ENCODE measurements around the gene PLAAT1. TPM values are rescaled to one million over a fixed set of nuclear protein-coding genes. Genes with fewer than 3 reads are reported as not detected.

PLAAT1 gene
- total RNA-seq, 1 donor from 2014 or later = 21.2 TPM

DNA sequence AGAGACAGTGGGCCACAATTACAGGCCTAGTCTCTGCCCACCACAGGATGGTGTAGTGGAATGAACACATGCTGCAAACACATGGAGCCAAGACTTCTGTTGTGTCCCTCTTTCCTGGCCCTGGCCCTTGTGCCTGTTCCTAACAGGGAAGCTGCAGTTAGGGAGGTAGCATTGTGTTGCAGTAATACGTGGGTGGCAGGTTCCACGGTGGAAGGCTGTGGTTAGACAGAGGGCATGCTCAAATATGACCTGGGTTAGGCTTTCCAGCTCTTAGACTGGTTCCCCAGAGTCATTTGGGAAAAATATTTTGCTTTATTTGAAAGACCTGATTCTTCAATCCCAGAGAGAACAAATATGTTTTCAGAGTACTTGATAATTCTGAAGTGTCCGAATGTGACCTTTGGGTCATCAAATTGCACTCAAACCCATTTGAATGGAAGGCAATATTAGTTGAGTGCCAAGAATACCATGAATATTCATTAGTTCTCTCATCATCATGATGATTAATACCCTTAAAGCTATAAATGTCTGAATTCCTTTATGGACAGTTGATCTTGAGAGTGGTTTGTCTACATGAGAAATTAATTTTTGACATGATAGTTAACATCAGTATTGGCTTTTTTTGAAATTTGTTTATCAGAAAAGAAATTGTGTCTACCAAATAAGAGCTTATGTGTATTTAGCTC lies 28.5 kb downstream of the PLAAT1 start:
- no peak overlapping the region for H3K4me3 Mint-ChIP-seq (ENCODE audit: unreplicated experiment)

DNA sequence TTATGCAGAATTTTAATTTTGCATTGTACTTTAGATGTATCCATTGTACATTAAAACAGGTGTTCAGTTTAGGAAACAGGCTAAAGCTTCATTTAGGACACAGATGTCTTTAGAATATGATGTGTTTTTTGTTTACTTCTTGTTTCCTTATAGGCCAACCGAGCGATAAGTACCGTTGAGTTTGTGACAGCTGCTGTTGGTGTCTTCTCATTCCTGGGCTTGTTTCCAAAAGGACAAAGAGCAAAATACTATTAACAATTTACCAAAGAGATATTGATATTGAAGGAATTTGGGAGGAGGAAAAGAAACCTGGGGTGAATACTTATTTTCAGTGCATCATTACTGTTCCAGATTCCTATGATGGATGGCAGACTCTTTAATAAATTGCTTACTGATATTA lies 29.4 kb downstream of the PLAAT1 start:
- TF ChIP-seq, protein P1, sequence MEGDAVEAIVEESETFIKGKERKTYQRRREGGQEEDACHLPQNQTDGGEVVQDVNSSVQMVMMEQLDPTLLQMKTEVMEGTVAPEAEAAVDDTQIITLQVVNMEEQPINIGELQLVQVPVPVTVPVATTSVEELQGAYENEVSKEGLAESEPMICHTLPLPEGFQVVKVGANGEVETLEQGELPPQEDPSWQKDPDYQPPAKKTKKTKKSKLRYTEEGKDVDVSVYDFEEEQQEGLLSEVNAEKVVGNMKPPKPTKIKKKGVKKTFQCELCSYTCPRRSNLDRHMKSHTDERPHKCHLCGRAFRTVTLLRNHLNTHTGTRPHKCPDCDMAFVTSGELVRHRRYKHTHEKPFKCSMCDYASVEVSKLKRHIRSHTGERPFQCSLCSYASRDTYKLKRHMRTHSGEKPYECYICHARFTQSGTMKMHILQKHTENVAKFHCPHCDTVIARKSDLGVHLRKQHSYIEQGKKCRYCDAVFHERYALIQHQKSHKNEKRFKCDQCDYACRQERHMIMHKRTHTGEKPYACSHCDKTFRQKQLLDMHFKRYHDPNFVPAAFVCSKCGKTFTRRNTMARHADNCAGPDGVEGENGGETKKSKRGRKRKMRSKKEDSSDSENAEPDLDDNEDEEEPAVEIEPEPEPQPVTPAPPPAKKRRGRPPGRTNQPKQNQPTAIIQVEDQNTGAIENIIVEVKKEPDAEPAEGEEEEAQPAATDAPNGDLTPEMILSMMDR (IDR thresholded peaks at IDR 0.05; ENCODE audit: partially characterized antibody, unreplicated experiment) = no peak
- no peak overlapping the region for H3K27ac Mint-ChIP-seq (ENCODE audit: unreplicated experiment)
- DNase-seq = no peak
- no peaks in the 10 kb centered on the region for H3K9me3 Mint-ChIP-seq (ENCODE audit: unreplicated experiment)
- H3K4me1 Mint-ChIP-seq (ENCODE audit: low read depth, unreplicated experiment) = peaks cover 23% of the 10 kb centered on the region
- peaks cover 7% of the 10 kb centered on the region for H3K36me3 Mint-ChIP-seq (ENCODE audit: unreplicated experiment)
- H3K4me3 Mint-ChIP-seq (ENCODE audit: unreplicated experiment) = no peak overlapping the region
- peaks cover 2% of the 10 kb centered on the region for H3K27me3 Mint-ChIP-seq (ENCODE audit: unreplicated experiment)

More for the DNA sequence above, 28.5 kb downstream of the PLAAT1 start:
- peaks cover 7% of the 10 kb centered on the region for H3K36me3 Mint-ChIP-seq (ENCODE audit: unreplicated experiment)
- peak overlapping the region; percentile 62 for H3K27ac Mint-ChIP-seq (ENCODE audit: unreplicated experiment)
- no peak for DNase-seq
- no peaks in the 10 kb centered on the region for H3K9me3 Mint-ChIP-seq (ENCODE audit: unreplicated experiment)
- H3K4me1 Mint-ChIP-seq (ENCODE audit: low read depth, unreplicated experiment) = peaks cover 23% of the 10 kb centered on the region
- TF ChIP-seq, protein P1 (IDR thresholded peaks at IDR 0.05; ENCODE audit: partially characterized antibody, unreplicated experiment) = no peak
- peaks cover 2% of the 10 kb centered on the region for H3K27me3 Mint-ChIP-seq (ENCODE audit: unreplicated experiment)

DNA sequence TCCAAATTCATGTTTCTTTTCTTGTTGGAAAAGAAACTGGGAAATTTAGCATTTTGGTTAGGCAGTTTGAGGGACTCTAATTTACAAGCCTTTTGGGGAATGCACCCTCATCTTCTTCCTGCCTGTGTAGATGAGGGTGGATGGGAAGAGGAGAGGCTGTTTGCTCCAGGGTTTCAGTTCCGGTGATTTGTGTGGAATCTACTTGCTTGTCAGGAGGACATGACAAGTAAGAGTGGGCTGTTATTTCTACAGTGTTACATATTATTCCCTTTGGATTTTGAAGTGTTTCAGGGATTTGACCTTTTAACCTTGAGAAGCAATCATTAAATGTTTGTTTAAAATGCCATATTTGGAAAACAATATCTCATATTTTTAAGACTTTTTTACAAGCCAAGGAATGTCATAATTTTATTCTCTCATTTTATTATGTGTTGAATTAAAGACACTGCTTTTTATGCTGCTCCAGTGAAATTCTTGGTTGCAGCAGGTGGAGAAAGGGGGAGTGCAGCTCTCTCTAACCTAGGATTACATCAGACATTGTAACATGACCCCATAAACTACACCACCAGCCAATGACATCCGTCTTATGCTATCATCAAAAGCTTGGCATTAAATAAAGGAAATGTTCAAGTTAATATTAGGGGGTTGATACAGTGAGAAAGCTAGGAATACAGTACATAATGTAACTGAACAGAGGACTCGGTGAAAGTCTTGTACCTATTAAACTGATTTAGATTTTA lies 30.2 kb downstream of the PLAAT1 start:
- H3K9me3 Mint-ChIP-seq (ENCODE audit: unreplicated experiment) = no peaks in the 10 kb centered on the region
- peaks cover 2% of the 10 kb centered on the region for H3K27me3 Mint-ChIP-seq (ENCODE audit: unreplicated experiment)
- peak overlapping the region; percentile 81 for H3K27ac Mint-ChIP-seq (ENCODE audit: unreplicated experiment)
- DNase-seq = no peak
- H3K36me3 Mint-ChIP-seq (ENCODE audit: unreplicated experiment) = peaks cover 7% of the 10 kb centered on the region
- peaks cover 23% of the 10 kb centered on the region for H3K4me1 Mint-ChIP-seq (ENCODE audit: low read depth, unreplicated experiment)
- no peak overlapping the region for H3K4me3 Mint-ChIP-seq (ENCODE audit: unreplicated experiment)
- TF ChIP-seq, protein P1 (IDR thresholded peaks at IDR 0.05; ENCODE audit: partially characterized antibody, unreplicated experiment) = no peak

DNA sequence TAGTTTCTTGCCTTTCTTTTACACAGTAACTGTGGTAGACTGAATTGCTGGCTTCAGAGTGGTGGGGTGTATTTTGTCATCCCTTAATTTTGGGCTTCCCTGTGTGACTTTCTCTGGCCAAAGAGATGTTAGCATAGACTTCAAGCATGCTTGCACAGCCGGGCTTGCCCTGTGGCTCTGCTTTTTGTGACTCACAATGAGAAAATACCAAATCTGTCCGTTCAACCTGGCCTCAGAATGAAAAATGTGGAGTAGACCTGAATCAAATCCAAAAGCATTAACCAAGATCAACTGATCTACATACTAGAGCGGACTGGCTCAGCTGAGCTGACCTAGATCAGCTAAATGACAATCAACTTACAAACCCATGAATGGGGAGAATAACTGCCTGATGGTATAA lies 51.4 kb downstream of the PLAAT1 start:
- Mint-ChIP-seq H3K27ac (ENCODE audit: unreplicated experiment) (no peak overlapping the region), H3K4me3 (ENCODE audit: unreplicated experiment) (no peak overlapping the region), H3K27me3 (ENCODE audit: unreplicated experiment) (no peaks in the 10 kb centered on the region), H3K4me1 (ENCODE audit: low read depth, unreplicated experiment) (no peaks in the 10 kb centered on the region), H3K36me3 (ENCODE audit: unreplicated experiment) (peaks cover 20% of the 10 kb centered on the region), H3K9me3 (ENCODE audit: unreplicated experiment) (peaks cover 3% of the 10 kb centered on the region)
- no peak for DNase-seq
- TF ChIP-seq, protein P1 (IDR thresholded peaks at IDR 0.05; ENCODE audit: partially characterized antibody, unreplicated experiment) = no peak

DNA sequence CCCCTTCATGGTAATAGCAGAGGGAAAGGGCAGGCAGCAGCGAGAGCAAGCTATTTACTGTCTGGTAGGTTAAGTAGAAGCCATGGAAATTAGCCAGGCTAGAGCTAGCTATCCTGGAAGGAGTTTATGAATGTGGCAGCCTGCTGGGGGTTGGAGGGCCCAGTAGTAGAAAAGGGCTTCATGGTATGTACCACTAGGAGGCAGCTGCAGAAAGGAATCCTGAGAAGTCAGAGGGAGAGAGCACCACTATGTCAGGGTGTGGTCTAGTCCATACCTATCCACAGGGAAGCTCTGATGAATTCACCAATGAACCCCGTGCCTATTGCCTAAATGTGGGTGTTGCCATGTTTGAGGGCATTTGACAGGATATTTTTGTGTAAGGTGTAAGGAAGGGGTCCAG lies 55.0 kb downstream of the PLAAT1 start:
- TF ChIP-seq, protein P1 (IDR thresholded peaks at IDR 0.05; ENCODE audit: partially characterized antibody, unreplicated experiment) = no peak
- Mint-ChIP-seq H3K27ac (ENCODE audit: unreplicated experiment) (no peak overlapping the region), H3K36me3 (ENCODE audit: unreplicated experiment) (peaks cover 14% of the 10 kb centered on the region), H3K4me3 (ENCODE audit: unreplicated experiment) (no peak overlapping the region), H3K4me1 (ENCODE audit: low read depth, unreplicated experiment) (no peaks in the 10 kb centered on the region), H3K9me3 (ENCODE audit: unreplicated experiment) (peaks cover 3% of the 10 kb centered on the region), H3K27me3 (ENCODE audit: unreplicated experiment) (no peaks in the 10 kb centered on the region)
- no peak for DNase-seq
